Testis (tissue), 3 donors: ENCODE results near the gene PRMT7. TPM values are rescaled to one million over a fixed set of nuclear protein-coding genes. Genes with fewer than 3 reads are reported as not detected.

Experiments
- DNase-seq: peaks from one replicate; pipeline ENCODE4 v3.0.0-alpha.2; 2019
- H3K27ac ChIP-seq, 2 donors: fragments of 200-600 bp; sonication (generic); one replicate each; pipeline ENCODE4 v1.5.1; 2019
- H3K27me3 ChIP-seq: fragments of 200-600 bp; sonication (generic); one replicate; pipeline ENCODE4 v1.5.1; 2019
- H3K36me3 ChIP-seq: fragments of 200-600 bp; sonication (generic); one replicate; pipeline ENCODE4 v1.5.1; 2017; ENCODE audit warnings: low read depth; ENCODE audit errors: missing control alignments
- H3K4me1 ChIP-seq: fragments of 200-600 bp; sonication (generic); one replicate; pipeline ENCODE4 v1.5.1; 2019
- H3K4me3 ChIP-seq, 2 donors: fragments of 200-600 bp; sonication (generic); one replicate each; pipeline ENCODE4 v1.5.1; 2017 to 2019
- H3K9me3 ChIP-seq: fragments of 200-600 bp; sonication (generic); one replicate; pipeline ENCODE4 v1.5.1; 2017
- POLR2A ChIP-seq: fragments of 450-650 bp; IDR thresholded peaks from one replicate; pipeline ENCODE4 v1.6.1; 2017; ENCODE audit warnings: antibody characterized with exemption, mild to moderate bottlenecking, moderate library complexity
- WGBS, 2 donors: methylation state at CpG; one replicate each; pipeline ENCODE4 v1.1.5; 2018; 5-methylcytosine and 5-hydroxymethylcytosine counted together
- intact Hi-C: fragments of 100-400 bp; cut with DNase I; formaldehyde crosslinking; loops from one replicate; pipeline ENCODE4 v1.15.1; 2023; ENCODE audit warnings: low total_unique reads
- polyA plus RNA-seq: library from polyadenylated mRNA; stranded (reverse); fragments of 350-450 nt; fragmentation: Illumina TruSeq; extraction: RNeasy Lipid Tissue Mini Kit (QIAGEN cat#74804); gene quantifications from one replicate; pipeline ENCODE4 v1.2.3, GENCODE V29; 2014; ENCODE audit warnings: low read depth, low replicate concordance; ENCODE audit not compliant: insufficient read depth
- total RNA-seq, 2 donors: library from RNA; depleted of rRNA; stranded (reverse); fragments of >200 nt; gene quantifications; one replicate each; pipeline ENCODE4 v1.2.3, GENCODE V29; 2016
- TF ChIP-seq, protein P1 (sequence below), 3 experiments: fragments of 450-650 bp in 2 of 3; fragments of 200-600 bp in 1 of 3; sonication (generic) in 1 of 3; IDR thresholded peaks; one replicate each; pipeline ENCODE4 v1.5.1; 2016 to 2019; ENCODE audit warnings: antibody characterized with exemption in 3 of 3, mild to moderate bottlenecking in 2 of 3, moderate library complexity in 1 of 3

Gene PRMT7
- total and polyA plus RNA-seq, 3 donors from 2014 or later, result 47.9 to 111 (median 99.3) TPM

DNA sequence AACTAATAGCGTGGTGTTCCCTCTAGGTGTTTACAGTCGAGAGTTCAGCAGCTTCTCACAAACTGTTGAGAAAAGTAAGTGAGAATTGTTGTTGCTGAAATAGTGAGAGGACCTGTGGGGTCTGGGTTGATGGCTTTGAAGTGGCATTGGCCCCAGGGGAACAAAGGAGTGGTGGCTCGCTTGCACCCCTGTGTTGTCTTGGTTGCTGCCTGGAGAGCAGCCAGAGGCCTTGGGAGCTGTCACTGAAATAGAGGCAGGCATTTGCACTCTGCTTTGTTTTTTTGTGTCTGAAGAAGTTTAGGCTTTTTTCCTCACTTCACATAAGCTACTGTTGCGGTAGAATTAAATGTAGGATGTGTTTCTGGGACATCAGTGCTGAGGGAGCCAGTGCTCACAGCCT lies 36.8 kb downstream of the PRMT7 start:
- H3K9me3 ChIP-seq, result no peaks in the 10 kb centered on the region
- TF ChIP-seq, protein P1, sequence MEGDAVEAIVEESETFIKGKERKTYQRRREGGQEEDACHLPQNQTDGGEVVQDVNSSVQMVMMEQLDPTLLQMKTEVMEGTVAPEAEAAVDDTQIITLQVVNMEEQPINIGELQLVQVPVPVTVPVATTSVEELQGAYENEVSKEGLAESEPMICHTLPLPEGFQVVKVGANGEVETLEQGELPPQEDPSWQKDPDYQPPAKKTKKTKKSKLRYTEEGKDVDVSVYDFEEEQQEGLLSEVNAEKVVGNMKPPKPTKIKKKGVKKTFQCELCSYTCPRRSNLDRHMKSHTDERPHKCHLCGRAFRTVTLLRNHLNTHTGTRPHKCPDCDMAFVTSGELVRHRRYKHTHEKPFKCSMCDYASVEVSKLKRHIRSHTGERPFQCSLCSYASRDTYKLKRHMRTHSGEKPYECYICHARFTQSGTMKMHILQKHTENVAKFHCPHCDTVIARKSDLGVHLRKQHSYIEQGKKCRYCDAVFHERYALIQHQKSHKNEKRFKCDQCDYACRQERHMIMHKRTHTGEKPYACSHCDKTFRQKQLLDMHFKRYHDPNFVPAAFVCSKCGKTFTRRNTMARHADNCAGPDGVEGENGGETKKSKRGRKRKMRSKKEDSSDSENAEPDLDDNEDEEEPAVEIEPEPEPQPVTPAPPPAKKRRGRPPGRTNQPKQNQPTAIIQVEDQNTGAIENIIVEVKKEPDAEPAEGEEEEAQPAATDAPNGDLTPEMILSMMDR (IDR thresholded peaks at IDR 0.05), result no peak
- no peak for TF ChIP-seq POLR2A
- H3K4me1 ChIP-seq, result peaks cover 5% of the 10 kb centered on the region
- 71 to 87% methylated on average over 4 of the region's 4 CpGs for WGBS, 2 donors
- no peaks in the 10 kb centered on the region for H3K27me3 ChIP-seq
- no peak overlapping the region for H3K27ac ChIP-seq
- H3K4me3 ChIP-seq, result no peak overlapping the region
- intact Hi-C loops, result no loop called here
- DNase-seq, result no peak
- no peaks in the 10 kb centered on the region for H3K36me3 ChIP-seq

DNA sequence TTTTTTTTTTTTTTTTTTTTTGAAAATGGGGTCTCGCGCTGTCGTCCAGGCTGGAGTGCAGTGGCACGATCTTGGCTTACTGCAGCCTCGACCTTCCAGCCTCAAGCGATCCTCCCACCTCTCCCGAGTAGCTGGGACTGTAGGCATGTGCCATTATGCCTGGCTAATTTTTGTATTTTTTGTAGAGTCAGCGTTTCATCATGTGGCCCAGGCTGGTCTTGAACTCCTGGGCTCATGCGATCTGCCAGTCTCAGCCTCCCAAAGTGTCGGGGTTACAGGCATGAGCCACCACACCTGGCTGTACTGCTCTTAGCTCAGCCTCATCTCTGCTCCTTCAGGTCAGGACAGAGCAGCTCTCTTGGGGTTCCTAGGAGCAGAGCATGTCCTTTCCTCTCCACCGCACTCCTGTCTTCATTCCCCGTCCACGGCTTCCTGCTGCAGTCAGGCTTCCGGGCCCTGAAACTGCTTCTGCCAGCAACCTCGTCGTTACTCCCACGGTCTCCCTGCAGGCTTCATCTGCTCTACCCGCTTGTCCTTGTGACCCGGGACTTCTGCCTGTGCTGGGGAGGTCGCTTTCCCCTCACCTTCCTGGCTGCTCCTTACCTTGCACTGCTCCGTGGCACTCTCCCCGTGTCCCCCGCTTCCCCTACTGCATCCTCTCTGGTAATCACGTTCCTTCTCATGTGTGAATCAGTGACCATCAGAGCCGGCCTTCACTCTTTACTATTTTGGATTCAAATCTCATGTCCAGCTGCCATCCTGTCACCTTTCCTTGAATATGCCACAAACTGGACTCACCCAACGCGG lies 38.0 kb downstream of the PRMT7 start:
- Histone ChIP-seq H3K4me1 (peaks cover 3% of the 10 kb centered on the region), H3K27me3 (no peaks in the 10 kb centered on the region), H3K4me3 (no peak overlapping the region), H3K9me3 (no peaks in the 10 kb centered on the region), H3K27ac (no peak overlapping the region), H3K36me3 (no peaks in the 10 kb centered on the region)
- 90 to 92% methylated on average over 27 of the region's 27 CpGs for WGBS, 2 donors
- DNase-seq, result no peak
- TF ChIP-seq POLR2A, result no peak
- TF ChIP-seq, protein P1 (IDR thresholded peaks at IDR 0.05), result no peak
- intact Hi-C loops, result no loop called here

DNA sequence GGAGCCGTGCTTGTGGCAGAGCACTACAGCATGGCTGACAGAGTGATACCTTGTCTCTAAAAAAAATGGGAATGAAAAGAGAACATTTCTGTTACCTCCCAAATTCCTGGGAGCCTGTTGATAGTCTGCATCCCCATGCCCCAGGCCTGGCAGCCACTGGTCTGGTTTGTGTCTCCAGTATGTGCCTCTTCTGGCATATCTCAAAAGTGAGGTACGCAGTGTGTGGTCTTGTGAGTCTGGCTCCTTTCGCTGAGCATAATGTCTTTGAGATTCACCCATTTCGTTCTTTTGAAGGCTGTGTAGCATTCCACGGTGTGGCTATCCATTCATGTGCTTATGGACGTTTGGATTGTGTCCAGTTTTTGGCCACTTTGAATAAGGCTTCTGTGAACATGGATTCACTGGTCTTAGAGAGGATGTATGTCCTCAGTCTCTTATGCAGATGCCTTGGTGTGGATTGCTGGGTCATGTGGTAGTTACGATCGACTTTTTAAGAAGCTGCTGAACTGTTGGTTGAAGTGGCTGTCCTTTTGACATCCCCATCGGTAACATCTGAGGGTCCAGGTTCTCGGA lies 39.1 kb downstream of the PRMT7 start:
- Histone ChIP-seq H3K36me3 (no peaks in the 10 kb centered on the region), H3K4me3 (no peak overlapping the region), H3K27me3 (no peaks in the 10 kb centered on the region), H3K27ac (no peak overlapping the region), H3K9me3 (no peaks in the 10 kb centered on the region), H3K4me1 (no peaks in the 10 kb centered on the region)
- TF ChIP-seq, protein P1 (IDR thresholded peaks at IDR 0.05), result no peak
- TF ChIP-seq POLR2A, result no peak
- WGBS, 2 donors, result 86 to 88% methylated on average over 10 of the region's 10 CpGs
- intact Hi-C loops, result no loop called here
- DNase-seq, result no peak

DNA sequence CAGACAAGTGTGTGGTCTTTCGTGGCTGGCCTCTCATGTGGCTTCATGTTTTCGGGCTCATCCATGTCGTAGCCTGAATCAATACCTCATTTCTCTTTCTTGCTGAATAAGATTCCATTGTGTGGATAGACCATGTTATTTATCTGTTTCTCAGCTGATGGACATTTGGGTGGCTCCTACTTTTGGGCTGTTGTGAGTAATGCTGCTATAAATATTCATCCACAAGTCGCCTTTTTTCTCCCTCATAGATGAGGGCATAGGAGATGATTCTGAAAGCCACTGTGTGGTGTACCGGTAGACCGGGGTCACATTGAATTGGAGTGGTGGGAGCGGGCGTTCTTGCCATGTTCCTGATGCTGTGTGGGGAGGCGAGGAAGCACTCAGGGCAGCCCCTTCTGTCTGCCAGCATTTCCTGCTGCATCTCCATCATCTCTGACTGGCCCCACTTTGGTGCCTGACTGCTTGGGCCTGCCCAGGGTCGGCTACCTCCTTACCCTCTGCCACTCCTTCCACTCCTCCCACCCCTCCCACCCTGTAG lies 40.1 kb downstream of the PRMT7 start:
- DNase-seq, result no peak
- H3K4me1 ChIP-seq, result no peaks in the 10 kb centered on the region
- 94 to 95% methylated on average over 10 of the region's 10 CpGs for WGBS, 2 donors
- intact Hi-C loops, result no loop called here
- H3K36me3 ChIP-seq, result no peaks in the 10 kb centered on the region
- no peaks in the 10 kb centered on the region for H3K9me3 ChIP-seq
- H3K27me3 ChIP-seq, result no peaks in the 10 kb centered on the region
- no peak overlapping the region for H3K4me3 ChIP-seq
- TF ChIP-seq, protein P1 (IDR thresholded peaks at IDR 0.05), result no peak
- TF ChIP-seq POLR2A, result no peak
- no peak overlapping the region for H3K27ac ChIP-seq
